GM18505 (cell line): ENCODE results near the gene TRPC1.
"Not testable (repeated sequence)": the region's sequence is repeated elsewhere in the genome, so short reads cannot be mapped to it uniquely, and the experiment has no call there.

ENCODE experiments used
- ATAC-seq: cut with Tn5 transposase; IDR thresholded peaks from one replicate; pipeline ENCODE4 v1.9.1; 2021; ENCODE audit not compliant: unreplicated experiment
- POLR2A ChIP-seq: IDR thresholded peaks from 4 replicates; pipeline ENCODE4 v1.6.1; 2011; ENCODE audit warnings: borderline replicate concordance; ENCODE audit not compliant: insufficient read depth, insufficient read length; ENCODE audit errors: extremely low read depth

Gene TRPC1

DNA sequence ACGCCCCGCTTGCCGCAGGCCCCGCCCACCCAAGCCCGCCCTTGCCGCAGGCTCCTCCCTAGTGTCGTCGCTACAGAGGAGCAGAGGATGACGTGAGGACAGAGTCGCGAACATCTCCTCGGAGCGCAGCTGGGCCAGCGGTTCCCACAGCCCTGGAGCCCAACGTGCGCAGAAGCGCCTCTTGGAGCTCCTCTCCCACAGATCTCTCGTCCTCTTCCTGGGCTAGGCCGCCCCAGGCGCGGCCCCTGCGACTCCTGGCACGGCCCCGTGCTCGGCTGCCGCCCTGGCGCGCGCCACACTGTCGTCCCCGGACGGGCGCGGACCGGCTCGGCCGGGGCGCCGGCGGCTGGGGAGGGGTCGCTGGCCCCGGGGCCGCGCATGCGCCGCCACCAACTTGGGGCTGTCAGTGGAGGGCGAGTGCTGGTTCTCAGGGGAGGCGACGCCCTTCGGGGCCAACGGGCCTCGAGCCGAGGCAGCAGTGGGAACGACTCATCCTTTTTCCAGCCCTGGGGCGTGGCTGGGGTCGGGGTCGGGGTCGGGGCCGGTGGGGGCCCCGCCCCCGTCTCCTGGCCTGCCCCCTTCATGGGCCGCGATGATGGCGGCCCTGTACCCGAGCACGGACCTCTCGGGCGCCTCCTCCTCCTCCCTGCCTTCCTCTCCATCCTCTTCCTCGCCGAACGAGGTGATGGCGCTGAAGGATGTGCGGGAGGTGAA lies at the start of gene TRPC1:
TSS of gene TRPC1 (plus strand) at position 67 of the 714 bp plus-strand sequence. CDS start at position 593, 526 bp downstream.
- peak; percentile 43 for TF ChIP-seq POLR2A
- peak; percentile 95 for ATAC-seq

DNA sequence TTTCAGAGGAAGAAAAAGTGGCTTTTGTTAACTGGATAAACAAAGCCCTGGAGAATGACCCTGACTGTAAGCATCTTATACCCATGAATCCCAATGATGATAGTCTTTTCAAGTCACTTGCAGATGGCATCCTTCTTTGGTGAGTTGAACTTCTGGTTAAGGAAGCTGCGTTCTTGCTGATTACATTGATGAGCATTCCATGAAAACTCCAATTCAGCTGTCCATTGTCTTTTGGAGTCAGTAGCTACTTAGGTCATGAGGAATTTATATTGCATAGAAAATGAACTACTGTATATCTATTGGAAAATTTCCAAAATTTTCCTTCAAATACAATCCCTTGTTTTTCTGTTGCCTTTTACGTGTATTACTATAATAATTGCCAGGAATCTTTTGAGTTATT lies 47.7 kb upstream of the TRPC1 start:
- ATAC-seq = no peak
- TF ChIP-seq POLR2A = no peak

DNA sequence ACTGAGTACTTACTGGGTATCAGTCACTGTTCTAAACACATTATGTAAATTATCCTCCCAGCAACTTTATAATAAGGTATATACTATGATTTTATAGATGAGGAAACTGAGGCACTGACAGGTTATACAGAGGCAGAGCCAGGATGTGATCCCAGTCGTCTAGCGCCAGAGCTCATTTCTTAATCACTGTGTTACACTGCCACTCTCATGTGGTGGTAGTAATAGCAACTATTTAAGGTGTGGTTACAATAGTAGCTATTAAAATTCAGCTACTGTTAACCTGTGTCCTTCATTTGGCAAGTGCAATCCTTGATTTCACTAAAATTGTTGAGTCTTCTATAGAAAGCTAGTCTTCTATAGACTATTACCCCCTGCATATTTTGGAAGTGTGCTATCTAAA lies 43.1 kb upstream of the TRPC1 start:
- ATAC-seq = no peak
- TF ChIP-seq POLR2A = no peak

DNA sequence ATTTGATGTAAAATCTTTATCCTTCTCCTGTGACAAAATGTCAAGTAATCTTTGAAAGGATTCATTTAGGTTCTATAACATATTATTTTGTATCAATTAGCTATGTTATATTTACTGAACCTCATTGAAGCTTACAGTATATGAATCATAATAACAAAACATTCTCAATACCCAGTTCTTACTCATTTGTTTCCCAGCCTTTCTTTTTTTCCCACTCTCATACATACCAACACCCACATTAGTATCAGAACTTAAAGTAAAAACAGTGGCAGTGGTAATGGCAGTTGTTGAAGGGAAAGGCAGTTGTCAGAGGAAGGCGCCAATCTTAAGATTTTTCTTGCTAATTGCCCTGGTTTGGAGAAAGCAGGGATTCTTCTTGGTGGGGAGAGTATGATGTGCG lies 33.2 kb upstream of the TRPC1 start:
- TF ChIP-seq POLR2A = no peak
- ATAC-seq = no peak

DNA sequence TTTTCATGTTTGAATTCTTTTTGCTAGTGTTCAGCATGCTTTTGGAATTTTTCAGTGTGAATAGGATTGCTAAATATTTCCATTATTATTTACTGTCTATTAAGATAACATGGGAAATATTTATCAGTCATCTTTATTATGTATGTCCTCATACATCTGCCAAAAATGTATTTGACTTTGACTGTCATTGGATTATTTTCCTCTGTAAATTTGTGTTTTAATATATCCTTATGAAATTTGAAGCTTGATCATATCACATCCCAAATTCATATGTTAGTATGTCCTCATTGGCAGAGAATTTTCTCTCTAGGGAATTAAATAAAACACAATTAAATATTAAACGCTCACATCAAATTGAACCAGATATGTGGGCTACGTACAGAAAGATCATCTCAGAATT lies 32.3 kb upstream of the TRPC1 start:
- ATAC-seq = no peak
- no peak for TF ChIP-seq POLR2A

DNA sequence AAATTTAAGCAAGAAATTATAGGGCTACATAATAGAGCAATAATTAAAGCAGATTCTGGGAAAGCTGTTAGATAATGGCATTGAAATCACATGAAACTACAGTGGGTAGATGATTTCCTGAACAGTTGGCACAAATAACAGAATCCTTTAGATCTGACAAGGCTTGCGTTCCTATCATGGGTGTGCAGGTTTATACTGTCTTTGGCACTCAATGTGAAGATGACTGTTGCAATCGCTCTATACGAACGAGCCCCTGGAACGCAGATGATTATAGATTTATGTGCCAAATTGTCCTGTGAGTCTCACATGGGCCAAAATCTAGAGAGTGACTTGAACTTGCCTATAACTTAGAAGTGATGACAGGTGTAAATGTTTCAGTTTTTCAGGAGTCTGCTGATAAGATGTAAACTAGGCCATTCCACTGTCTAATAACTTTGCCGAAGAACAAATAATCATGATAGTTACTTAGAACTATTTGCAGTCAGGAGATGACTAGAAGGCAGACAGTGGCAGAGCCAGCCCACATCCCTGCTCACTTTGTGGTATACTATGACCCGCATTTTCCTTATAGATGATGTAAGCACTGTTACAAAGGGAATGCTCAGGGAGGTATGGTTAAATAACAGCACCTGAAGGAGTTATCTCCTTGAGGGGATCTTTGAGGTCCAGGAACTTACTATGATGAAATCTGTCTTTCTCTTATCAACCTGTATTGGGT lies 30.5 kb upstream of the TRPC1 start:
- no peak for ATAC-seq
- TF ChIP-seq POLR2A = no peak

DNA sequence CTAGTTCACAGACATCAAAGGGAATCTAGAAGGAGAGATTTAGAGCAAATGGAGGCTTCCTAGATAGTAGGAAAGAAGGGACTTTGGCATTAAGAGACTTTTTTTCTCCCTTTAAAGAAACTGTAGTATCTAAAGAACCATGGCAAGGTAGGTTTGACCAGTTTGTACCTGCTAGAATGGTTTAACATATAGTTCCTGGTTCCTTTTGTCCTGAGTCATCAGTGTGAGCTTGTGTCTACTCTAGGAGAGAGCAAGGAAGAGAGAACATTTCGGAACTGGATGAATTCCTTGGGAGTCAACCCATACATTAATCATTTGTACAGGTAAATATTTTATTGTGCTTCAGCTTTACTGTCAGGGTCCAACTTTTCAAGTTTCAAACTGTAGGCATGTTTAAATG lies 29.6 kb upstream of the TRPC1 start:
- no peak for TF ChIP-seq POLR2A
- no peak for ATAC-seq

DNA sequence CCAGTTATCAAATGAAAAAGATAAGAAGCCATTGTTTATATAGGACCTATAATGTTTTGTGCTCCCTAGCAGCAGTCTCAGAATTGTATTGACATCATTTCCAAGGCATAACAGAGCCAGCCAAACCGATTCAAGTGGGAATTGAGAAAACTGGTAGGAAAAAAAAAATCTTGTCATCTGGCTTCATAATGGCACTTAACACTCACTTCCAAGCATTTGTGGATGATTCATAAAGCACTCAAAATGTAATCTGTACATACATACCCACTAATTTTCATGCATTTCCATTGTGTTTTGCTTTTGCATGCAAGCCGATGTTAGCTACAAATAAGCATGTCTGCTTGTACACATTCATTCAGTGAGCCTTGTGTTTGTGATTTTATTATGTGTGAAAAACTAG lies 18.6 kb upstream of the TRPC1 start:
- ATAC-seq = no peak

DNA sequence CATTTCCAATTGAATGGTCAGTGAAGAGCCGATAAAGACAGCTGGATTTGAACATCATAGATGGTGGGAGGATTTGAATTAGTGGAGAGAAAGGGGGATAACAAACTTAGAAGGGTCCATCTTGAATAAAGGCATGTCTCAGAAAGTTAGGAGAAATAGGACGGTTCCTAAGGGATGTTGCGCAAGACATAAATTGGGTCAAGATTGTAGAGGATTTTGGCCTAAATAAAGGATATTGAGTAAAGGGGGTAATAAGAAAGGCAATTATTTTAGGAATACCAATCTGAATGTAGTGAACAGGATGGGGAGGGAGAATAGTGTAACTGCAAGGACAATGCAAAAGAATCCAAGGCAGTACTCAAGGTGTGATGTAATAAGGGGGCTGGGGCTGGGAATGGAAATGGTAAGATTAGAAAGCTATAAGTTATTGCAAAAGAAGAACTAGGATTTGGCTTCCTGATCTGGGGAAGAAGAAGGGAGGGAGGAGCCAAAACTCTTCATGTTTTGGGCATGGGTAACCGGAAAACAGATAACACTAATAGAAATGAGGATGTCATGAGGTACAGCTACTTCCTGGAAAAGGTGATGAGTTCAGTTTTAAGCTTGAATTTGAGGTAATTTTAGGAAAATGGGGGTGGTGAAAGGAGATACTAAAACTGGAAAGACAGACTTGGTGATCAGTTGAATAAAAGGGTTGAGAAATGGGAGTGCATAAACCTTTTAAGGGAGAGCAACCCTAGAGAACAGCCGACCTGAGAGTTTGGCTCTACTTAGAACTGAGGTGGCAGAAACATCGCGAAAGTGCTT lies 17.3 kb upstream of the TRPC1 start:
- no peak for TF ChIP-seq POLR2A
- no peak for ATAC-seq

More for the DNA sequence above, 18.6 kb upstream of the TRPC1 start:
- no peak for TF ChIP-seq POLR2A

DNA sequence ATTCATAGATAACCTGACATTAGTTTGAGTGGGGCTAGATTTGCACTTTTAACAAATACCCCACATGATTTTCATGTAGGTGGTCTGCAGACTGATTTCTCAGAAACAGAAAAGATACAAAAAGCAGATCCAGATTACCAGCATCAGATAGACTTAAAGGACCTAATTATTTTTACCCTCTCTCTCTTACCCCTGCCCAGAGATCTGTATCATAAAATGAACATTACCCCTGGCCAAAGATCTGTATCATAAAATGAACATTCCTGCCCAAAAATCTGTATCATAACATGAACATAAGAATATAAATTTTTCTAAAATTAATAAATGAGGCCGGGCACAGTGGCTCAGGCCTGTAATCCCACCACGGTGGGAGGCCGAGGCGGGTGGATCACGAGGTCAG lies 14.6 kb upstream of the TRPC1 start:
- ATAC-seq = no peak
- TF ChIP-seq POLR2A = no peak

DNA sequence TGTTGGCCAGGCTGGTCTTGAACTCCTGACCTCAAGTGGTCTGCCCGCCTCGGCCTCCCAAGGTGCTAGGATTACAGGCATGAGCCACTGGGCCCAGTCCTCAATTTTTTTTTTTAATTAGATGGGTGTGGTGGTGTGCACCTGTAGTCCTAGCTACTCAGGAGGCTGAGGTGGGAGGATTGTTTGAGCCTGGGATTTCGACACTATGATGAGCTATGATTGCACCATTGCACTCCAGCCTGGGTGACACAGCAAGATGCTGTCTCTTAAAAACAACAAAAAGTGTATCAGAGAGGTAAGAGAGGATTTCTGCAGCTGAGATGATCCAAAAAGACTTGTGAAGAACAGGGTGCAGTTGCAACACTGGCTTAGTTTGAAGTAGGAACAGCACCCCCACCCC lies 9.0 kb upstream of the TRPC1 start:
- ATAC-seq = not testable (repeated sequence)

DNA sequence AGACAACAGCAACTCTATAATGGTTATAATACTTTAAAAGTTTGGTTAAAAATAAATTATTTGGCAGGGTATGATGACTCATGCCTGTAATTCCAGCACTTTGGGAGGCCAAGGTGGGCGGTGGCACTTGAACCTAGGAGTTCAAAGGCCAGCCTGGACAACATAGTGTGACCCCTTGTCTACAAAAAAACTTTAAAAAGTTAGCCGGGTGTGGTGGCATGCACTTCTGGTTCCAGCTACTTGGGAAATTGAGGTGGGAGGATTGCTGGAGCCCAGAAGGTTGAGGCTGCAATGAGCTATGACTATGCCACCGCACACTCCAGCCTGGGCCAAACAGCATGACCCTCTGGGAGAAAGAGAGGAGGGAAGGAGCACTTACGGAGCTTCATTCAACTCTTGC lies 7.7 kb upstream of the TRPC1 start:
- no peak for ATAC-seq
- no peak for TF ChIP-seq POLR2A

DNA sequence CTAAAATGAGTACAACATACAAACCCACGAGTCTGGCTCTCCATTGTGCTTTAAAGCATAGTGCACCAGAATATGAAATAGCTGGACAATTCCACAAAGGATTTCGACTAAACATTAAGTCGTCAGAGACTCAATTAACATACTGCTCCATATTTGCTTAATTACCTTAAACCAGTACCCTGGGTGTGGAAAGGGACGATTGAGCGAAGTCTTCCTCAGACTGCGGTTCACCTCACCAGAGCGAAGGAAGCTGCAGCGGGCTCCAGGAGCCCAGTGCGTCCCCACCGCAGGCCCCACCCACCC lies 218 bp upstream of the TRPC1 start:
- TF ChIP-seq POLR2A = no peak
- ATAC-seq = peak; percentile 9
